HCT116 (cell line): Measurements from ENCODE around the gene TMEM255A. TPM values are rescaled to one million over a fixed set of nuclear protein-coding genes. Genes with fewer than 3 reads are reported as not detected.

Source experiments
- ATAC-seq: fragments of 200-7000 bp; cut with Tn5 transposase; 2 replicates; pipeline ENCODE4 v1.9.1; 2020; ENCODE audit warnings: mild to moderate bottlenecking, moderate library complexity
- BruUV-seq: library from RNA; stranded (reverse); fragments of 400-500 nt; replicated peaks from 2 replicates; lab custom pipeline; 2021; lab: Mats Ljungman, UMichigan
- CTCF ChIA-PET: fragments of 300-600 bp; sonication (Branson Sonifier 250); formaldehyde crosslinking; loops from one replicate; lab custom pipeline; 2021; ENCODE audit warnings: antibody characterized with exemption; lab: Charles Lee
- POLR2A ChIA-PET: fragments of 300-600, 350-600 bp; sonication (Branson Sonifier 250); formaldehyde crosslinking; loops from one replicate; lab custom pipeline; 2021; ENCODE audit warnings: antibody characterized with exemption; lab: Charles Lee
- RAD21 ChIA-PET, 2 experiments: fragments of 300-600 bp; sonication (Branson Sonifier 250); formaldehyde crosslinking; loops; one replicate each; lab custom pipeline; 2023; ENCODE audit warnings: low total read pairs in 2 of 2; ENCODE audit not compliant: uncharacterized antibody in 2 of 2, unreplicated experiment in 2 of 2, low non-redundant PET in 1 of 2; lab: Charles Lee
- DNase-seq: peaks from one replicate; pipeline ENCODE4 v3.0.0-alpha.2; 2010; ENCODE audit warnings: low read depth, low spot score
- H2AFZ ChIP-seq: fragments of 200-600 bp; shearing (Covaris generic), sonication (generic); 2 replicates; pipeline ENCODE4 v1.6.1; 2017; ENCODE audit warnings: low read depth, mixed run types, mixed read lengths, antibody characterized with exemption, low read length; ENCODE audit not compliant: poor library complexity, severe bottlenecking
- H3K27ac ChIP-seq: 2 replicates; pipeline ENCODE4 v1.5.1; 2012; ENCODE audit warnings: low read depth, low read length
- H3K27me3 ChIP-seq: fragments of 200-600 bp; sonication (generic); 2 replicates; pipeline ENCODE4 v1.6.1; 2016; ENCODE audit warnings: mixed run types, low read length, mixed read lengths; ENCODE audit not compliant: insufficient read depth
- H3K36me3 ChIP-seq, 2 experiments: fragments of 200-500 bp in 1 of 2; fragments of 200-600 bp in 1 of 2; sonication (Bioruptor generic) in 1 of 2; sonication (generic) in 1 of 2; 2 replicates each; pipeline versions ENCODE4 v1.5.1 to v1.6.1; 2014 to 2016; ENCODE audit warnings: low read length in 2 of 2, inconsistent platforms in 1 of 2, mixed read lengths in 1 of 2, mixed run types in 1 of 2; ENCODE audit not compliant: insufficient read depth in 2 of 2, control insufficient read depth in 1 of 2
- H3K4me1 ChIP-seq, 2 experiments: fragments of 200-600 bp in 1 of 2; sonication (generic) in 1 of 2; 2 replicates each; pipeline versions ENCODE4 v1.5.1 to v1.6.1; 2012 to 2017; ENCODE audit warnings: low read length in 2 of 2, inconsistent platforms in 1 of 2, mild to moderate bottlenecking in 1 of 2, mixed read lengths in 1 of 2, mixed run types in 1 of 2, moderate library complexity in 1 of 2; ENCODE audit not compliant: insufficient read depth in 2 of 2, control insufficient read depth in 1 of 2
- H3K4me2 ChIP-seq: fragments of 200-600 bp; sonication (generic); 2 replicates; pipeline ENCODE4 v1.6.1; 2017; ENCODE audit warnings: mixed run types, low read length, mixed read lengths
- H3K4me3 ChIP-seq, 2 experiments: fragments of 200-600 bp in 1 of 2; sonication (generic) in 1 of 2; replicated peaks in 1 of 2; 2 replicates each; pipeline ENCODE4 v1.5.1; 2011 to 2016; ENCODE audit warnings: low read length in 2 of 2, control low read depth in 1 of 2, low read depth in 1 of 2, mild to moderate bottlenecking in 1 of 2, mixed read lengths in 1 of 2, mixed run types in 1 of 2
- H3K79me2 ChIP-seq: fragments of 200-600 bp; sonication (generic); 2 replicates; pipeline ENCODE4 v1.6.1; 2017; ENCODE audit warnings: mild to moderate bottlenecking, mixed run types, low read length, moderate library complexity, mixed read lengths; ENCODE audit not compliant: insufficient read depth
- H3K9ac ChIP-seq: fragments of 200-600 bp; sonication (generic); 2 replicates; pipeline ENCODE4 v1.6.1; 2016; ENCODE audit warnings: low read length, mixed read lengths
- H3K9me2 ChIP-seq: fragments of 200-600 bp; sonication (generic), shearing (Covaris generic); 2 replicates; pipeline ENCODE4 v1.6.1; 2017; ENCODE audit warnings: mixed run types, mild to moderate bottlenecking, moderate library complexity; ENCODE audit not compliant: insufficient read depth
- H3K9me3 ChIP-seq, 2 experiments: fragments of 200-500 bp in 1 of 2; fragments of 200-600 bp in 1 of 2; sonication (Bioruptor generic) in 1 of 2; sonication (generic) in 1 of 2; 2 replicates each; pipeline ENCODE4 v1.6.1; 2014 to 2017; ENCODE audit warnings: low read length in 2 of 2, mixed read lengths in 2 of 2, inconsistent platforms in 1 of 2, low read depth in 1 of 2, mild to moderate bottlenecking in 1 of 2, mixed run types in 1 of 2, moderate library complexity in 1 of 2; ENCODE audit not compliant: control insufficient read depth in 1 of 2, insufficient read depth in 1 of 2
- H4K20me1 ChIP-seq: fragments of 200-600 bp; sonication (generic), shearing (Covaris generic); 2 replicates; pipeline ENCODE4 v1.6.1; 2017; ENCODE audit warnings: mixed run types, mild to moderate bottlenecking, moderate library complexity; ENCODE audit not compliant: insufficient read depth
- CBX3 ChIP-seq: IDR thresholded peaks from 2 replicates; pipeline ENCODE4 v1.6.1; 2012; ENCODE audit warnings: low read depth
- CEBPB ChIP-seq: IDR thresholded peaks from 2 replicates; pipeline ENCODE4 v1.6.1; 2012; ENCODE audit warnings: low read depth
- EGR1 ChIP-seq: IDR thresholded peaks from 2 replicates; pipeline ENCODE4 v1.6.1; 2012; ENCODE audit warnings: low read depth
- ELF1 ChIP-seq: IDR thresholded peaks from 2 replicates; pipeline ENCODE4 v1.6.1; 2012; ENCODE audit warnings: low read depth, borderline replicate concordance
- EZH2phosphoT487 ChIP-seq: fragments of 200-600 bp; IDR thresholded peaks from 2 replicates; pipeline ENCODE4 v1.6.1; 2018; ENCODE audit warnings: antibody characterized with exemption, borderline replicate concordance
- FOSL1 ChIP-seq: IDR thresholded peaks from 2 replicates; pipeline ENCODE4 v1.6.1; 2012; ENCODE audit warnings: low read depth
- JUND ChIP-seq: IDR thresholded peaks from 2 replicates; pipeline ENCODE4 v1.6.1; 2012
- POLR2AphosphoS5 ChIP-seq: IDR thresholded peaks from 2 replicates; pipeline ENCODE4 v1.6.1; 2011; ENCODE audit warnings: mild to moderate bottlenecking, low read depth, low read length, moderate library complexity
- RAD21 ChIP-seq: IDR thresholded peaks from 2 replicates; pipeline ENCODE4 v1.6.1; 2012; ENCODE audit warnings: low read depth, mild to moderate bottlenecking
- SIN3A ChIP-seq: IDR thresholded peaks from 2 replicates; pipeline ENCODE4 v1.6.1; 2012; ENCODE audit warnings: low read depth
- SP1 ChIP-seq: IDR thresholded peaks from 2 replicates; pipeline ENCODE4 v1.6.1; 2012; ENCODE audit warnings: low read depth
- SRF ChIP-seq: IDR thresholded peaks from 2 replicates; pipeline ENCODE4 v1.6.1; 2012; ENCODE audit warnings: low read depth
- YY1 ChIP-seq: IDR thresholded peaks from 2 replicates; pipeline ENCODE4 v1.6.1; 2011; ENCODE audit warnings: low read length, low read depth, moderate library complexity, mild to moderate bottlenecking; ENCODE audit not compliant: insufficient replicate concordance; ENCODE audit errors: extremely low read depth
- ZFX ChIP-seq: fragments of 450-650 bp; IDR thresholded peaks from 2 replicates; pipeline ENCODE4 v1.6.1; 2017
- ZNF274 ChIP-seq: fragments of 200-500 bp; sonication (Bioruptor generic); IDR thresholded peaks from 2 replicates; pipeline ENCODE4 v1.6.1; 2014; ENCODE audit warnings: mild to moderate bottlenecking, low read depth, low read length, inconsistent platforms
- intact Hi-C: fragments of 100-400 bp; cut with micrococcal nuclease; formaldehyde crosslinking; loops from 2 replicates; pipeline ENCODE4 v1.10.0; 2022
- total RNA-seq: library from RNA; stranded (reverse); gene quantifications from one replicate; pipeline ENCODE4 v1.2.1, GENCODE V29; 2021; ENCODE audit not compliant: unreplicated experiment
- TF ChIP-seq, protein P1 (sequence below): IDR thresholded peaks from 2 replicates; pipeline ENCODE4 v1.6.1; 2012; ENCODE audit warnings: low read depth
- TF ChIP-seq, protein P2 (sequence below): IDR thresholded peaks from 2 replicates; pipeline ENCODE4 v1.6.1; 2012
- TF ChIP-seq, protein P3 (sequence below), 3 experiments: fragments of 200-600 bp in 1 of 3; sonication (generic) in 1 of 3; IDR thresholded peaks in 2 of 3; conservative IDR thresholded peaks in 1 of 3; 2 replicates each; pipeline ENCODE4 v1.5.1; 2012 to 2017; ENCODE audit warnings: low read depth in 2 of 3, low read length in 2 of 3, antibody characterized with exemption in 1 of 3, borderline replicate concordance in 1 of 3, control low read depth in 1 of 3, mild to moderate bottlenecking in 1 of 3, mixed read lengths in 1 of 3, mixed run types in 1 of 3, moderate library complexity in 1 of 3; ENCODE audit not compliant: insufficient read depth in 1 of 3
- TF ChIP-seq, protein P4 (sequence below): IDR thresholded peaks from 2 replicates; pipeline ENCODE4 v1.6.1; 2012
- TF ChIP-seq, protein P5 (sequence below): IDR thresholded peaks from 2 replicates; pipeline ENCODE4 v1.6.1; 2011; ENCODE audit warnings: mild to moderate bottlenecking, low read length, moderate library complexity; ENCODE audit not compliant: insufficient replicate concordance; ENCODE audit errors: extremely low read depth

TMEM255A gene
- total RNA-seq, 1 experiment from 2014 or later = not detected

DNA sequence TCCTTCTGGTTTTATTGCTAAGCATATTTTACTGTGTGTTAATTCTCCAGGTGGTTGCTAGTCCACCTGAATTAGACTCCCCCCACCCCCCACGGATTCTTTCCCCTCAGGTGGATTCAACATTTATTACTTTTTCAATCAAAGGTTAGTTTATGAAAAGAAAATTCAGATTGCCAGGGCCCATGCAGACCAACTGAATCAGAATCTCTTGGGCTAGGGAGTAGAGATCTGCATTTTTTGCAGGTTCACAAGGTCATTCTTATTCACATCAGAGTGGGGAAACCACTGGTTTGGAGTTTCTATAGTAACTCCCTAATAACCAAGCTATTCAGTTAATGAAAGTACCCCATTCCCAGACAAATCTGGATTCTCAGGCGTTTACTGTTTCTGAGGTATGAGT lies 9.8 kb downstream of the TMEM255A start:
- no TSS peak for BruUV-seq
- H3K4me2 ChIP-seq = no peak overlapping the region
- H4K20me1 ChIP-seq = no peaks in the 10 kb centered on the region
- no peak for ATAC-seq
- no peaks in the 10 kb centered on the region for H3K27me3 ChIP-seq
- H3K9me2 ChIP-seq = no peaks in the 10 kb centered on the region
- DNase-seq = no peak
- CTCF ChIA-PET = no interaction called here
- no peak for TF ChIP-seq SP1
- TF ChIP-seq RAD21 = no peak
- no peak for TF ChIP-seq ZNF274
- TF ChIP-seq, protein P1, sequence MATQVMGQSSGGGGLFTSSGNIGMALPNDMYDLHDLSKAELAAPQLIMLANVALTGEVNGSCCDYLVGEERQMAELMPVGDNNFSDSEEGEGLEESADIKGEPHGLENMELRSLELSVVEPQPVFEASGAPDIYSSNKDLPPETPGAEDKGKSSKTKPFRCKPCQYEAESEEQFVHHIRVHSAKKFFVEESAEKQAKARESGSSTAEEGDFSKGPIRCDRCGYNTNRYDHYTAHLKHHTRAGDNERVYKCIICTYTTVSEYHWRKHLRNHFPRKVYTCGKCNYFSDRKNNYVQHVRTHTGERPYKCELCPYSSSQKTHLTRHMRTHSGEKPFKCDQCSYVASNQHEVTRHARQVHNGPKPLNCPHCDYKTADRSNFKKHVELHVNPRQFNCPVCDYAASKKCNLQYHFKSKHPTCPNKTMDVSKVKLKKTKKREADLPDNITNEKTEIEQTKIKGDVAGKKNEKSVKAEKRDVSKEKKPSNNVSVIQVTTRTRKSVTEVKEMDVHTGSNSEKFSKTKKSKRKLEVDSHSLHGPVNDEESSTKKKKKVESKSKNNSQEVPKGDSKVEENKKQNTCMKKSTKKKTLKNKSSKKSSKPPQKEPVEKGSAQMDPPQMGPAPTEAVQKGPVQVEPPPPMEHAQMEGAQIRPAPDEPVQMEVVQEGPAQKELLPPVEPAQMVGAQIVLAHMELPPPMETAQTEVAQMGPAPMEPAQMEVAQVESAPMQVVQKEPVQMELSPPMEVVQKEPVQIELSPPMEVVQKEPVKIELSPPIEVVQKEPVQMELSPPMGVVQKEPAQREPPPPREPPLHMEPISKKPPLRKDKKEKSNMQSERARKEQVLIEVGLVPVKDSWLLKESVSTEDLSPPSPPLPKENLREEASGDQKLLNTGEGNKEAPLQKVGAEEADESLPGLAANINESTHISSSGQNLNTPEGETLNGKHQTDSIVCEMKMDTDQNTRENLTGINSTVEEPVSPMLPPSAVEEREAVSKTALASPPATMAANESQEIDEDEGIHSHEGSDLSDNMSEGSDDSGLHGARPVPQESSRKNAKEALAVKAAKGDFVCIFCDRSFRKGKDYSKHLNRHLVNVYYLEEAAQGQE = no peak
- TF ChIP-seq, protein P2, sequence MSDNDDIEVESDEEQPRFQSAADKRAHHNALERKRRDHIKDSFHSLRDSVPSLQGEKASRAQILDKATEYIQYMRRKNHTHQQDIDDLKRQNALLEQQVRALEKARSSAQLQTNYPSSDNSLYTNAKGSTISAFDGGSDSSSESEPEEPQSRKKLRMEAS = no peak
- TF ChIP-seq EZH2phosphoT487 = no peak
- TF ChIP-seq EGR1 = no peak
- TF ChIP-seq, protein P3, sequence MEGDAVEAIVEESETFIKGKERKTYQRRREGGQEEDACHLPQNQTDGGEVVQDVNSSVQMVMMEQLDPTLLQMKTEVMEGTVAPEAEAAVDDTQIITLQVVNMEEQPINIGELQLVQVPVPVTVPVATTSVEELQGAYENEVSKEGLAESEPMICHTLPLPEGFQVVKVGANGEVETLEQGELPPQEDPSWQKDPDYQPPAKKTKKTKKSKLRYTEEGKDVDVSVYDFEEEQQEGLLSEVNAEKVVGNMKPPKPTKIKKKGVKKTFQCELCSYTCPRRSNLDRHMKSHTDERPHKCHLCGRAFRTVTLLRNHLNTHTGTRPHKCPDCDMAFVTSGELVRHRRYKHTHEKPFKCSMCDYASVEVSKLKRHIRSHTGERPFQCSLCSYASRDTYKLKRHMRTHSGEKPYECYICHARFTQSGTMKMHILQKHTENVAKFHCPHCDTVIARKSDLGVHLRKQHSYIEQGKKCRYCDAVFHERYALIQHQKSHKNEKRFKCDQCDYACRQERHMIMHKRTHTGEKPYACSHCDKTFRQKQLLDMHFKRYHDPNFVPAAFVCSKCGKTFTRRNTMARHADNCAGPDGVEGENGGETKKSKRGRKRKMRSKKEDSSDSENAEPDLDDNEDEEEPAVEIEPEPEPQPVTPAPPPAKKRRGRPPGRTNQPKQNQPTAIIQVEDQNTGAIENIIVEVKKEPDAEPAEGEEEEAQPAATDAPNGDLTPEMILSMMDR (IDR thresholded peaks at IDR 0.05 in 2 of 3, conservative IDR thresholded peaks at IDR 0.05 in 1 of 3; ENCODE audit: borderline replicate concordance in 1 of 3, insufficient read depth in 1 of 3, low read depth in 2 of 3, low read length in 2 of 3) = no peak
- no peak for TF ChIP-seq CEBPB
- TF ChIP-seq JUND = no peak
- TF ChIP-seq, protein P4, sequence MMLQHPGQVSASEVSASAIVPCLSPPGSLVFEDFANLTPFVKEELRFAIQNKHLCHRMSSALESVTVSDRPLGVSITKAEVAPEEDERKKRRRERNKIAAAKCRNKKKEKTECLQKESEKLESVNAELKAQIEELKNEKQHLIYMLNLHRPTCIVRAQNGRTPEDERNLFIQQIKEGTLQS = no peak
- no peak for TF ChIP-seq CBX3
- TF ChIP-seq YY1 = no peak
- TF ChIP-seq ELF1 = no peak
- no peak for TF ChIP-seq SIN3A
- TF ChIP-seq, protein P5, sequence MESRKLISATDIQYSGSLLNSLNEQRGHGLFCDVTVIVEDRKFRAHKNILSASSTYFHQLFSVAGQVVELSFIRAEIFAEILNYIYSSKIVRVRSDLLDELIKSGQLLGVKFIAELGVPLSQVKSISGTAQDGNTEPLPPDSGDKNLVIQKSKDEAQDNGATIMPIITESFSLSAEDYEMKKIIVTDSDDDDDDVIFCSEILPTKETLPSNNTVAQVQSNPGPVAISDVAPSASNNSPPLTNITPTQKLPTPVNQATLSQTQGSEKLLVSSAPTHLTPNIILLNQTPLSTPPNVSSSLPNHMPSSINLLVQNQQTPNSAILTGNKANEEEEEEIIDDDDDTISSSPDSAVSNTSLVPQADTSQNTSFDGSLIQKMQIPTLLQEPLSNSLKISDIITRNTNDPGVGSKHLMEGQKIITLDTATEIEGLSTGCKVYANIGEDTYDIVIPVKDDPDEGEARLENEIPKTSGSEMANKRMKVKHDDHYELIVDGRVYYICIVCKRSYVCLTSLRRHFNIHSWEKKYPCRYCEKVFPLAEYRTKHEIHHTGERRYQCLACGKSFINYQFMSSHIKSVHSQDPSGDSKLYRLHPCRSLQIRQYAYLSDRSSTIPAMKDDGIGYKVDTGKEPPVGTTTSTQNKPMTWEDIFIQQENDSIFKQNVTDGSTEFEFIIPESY = no peak
- no peak for TF ChIP-seq ZFX
- no peak for TF ChIP-seq SRF
- no peak for TF ChIP-seq FOSL1
- no peak for TF ChIP-seq POLR2AphosphoS5
- H2AFZ ChIP-seq = no peak overlapping the region
- RAD21 ChIA-PET = no interaction called here
- no peak overlapping the region for H3K4me3 ChIP-seq
- H3K79me2 ChIP-seq = no peaks in the 10 kb centered on the region
- H3K4me1 ChIP-seq = no peaks in the 10 kb centered on the region; a peak in 1 of 4 replicates
- no peaks in the 10 kb centered on the region for H3K9me3 ChIP-seq
- H3K27ac ChIP-seq = no peak overlapping the region
- H3K36me3 ChIP-seq = no peaks in the 10 kb centered on the region
- intact Hi-C loops = no loop called here
- H3K9ac ChIP-seq = no peak overlapping the region
- POLR2A ChIA-PET = no interaction called here
